ENCODE measurements around the gene DDX60.

DDX60 gene

GRCh38 chr4:168183717-168184571, 134.6 kb downstream of the DDX60 start:
- H3K36me3 ChIP-seq (ENCODE audit: low read depth) = no peaks in the 10 kb centered on the region
- H3K4me1 ChIP-seq (ENCODE audit: insufficient read depth, poor library complexity, severe bottlenecking) = no peaks in the 10 kb centered on the region
- H3K27me3 ChIP-seq (ENCODE audit: insufficient read depth, poor library complexity, severe bottlenecking) = no peaks in the 10 kb centered on the region
- no peaks in the 10 kb centered on the region for H3K9me3 ChIP-seq (ENCODE audit: severe bottlenecking)
- no peak overlapping the region for H3K27ac ChIP-seq (ENCODE audit: poor library complexity, severe bottlenecking)
- DNase-seq (ENCODE audit: low spot score) (no peak), ATAC-seq (ENCODE audit: low read depth) (no peak)
- TF ChIP-seq CTCF (IDR thresholded peaks at IDR 0.05; ENCODE audit: poor library complexity, severe bottlenecking) = peak; percentile 90
- no peak overlapping the region for H3K4me3 ChIP-seq (ENCODE audit: severe bottlenecking)

GRCh38 chr4:168177546-168178149, 140.9 kb downstream of the DDX60 start:
- Histone ChIP-seq H3K4me3 (ENCODE audit: severe bottlenecking) (no peak overlapping the region), H3K4me1 (ENCODE audit: insufficient read depth, poor library complexity, severe bottlenecking) (no peaks in the 10 kb centered on the region), H3K9me3 (ENCODE audit: severe bottlenecking) (no peaks in the 10 kb centered on the region), H3K27me3 (ENCODE audit: insufficient read depth, poor library complexity, severe bottlenecking) (no peaks in the 10 kb centered on the region), H3K36me3 (ENCODE audit: low read depth) (no peaks in the 10 kb centered on the region), H3K27ac (ENCODE audit: poor library complexity, severe bottlenecking) (no peak overlapping the region)
- no peak for ATAC-seq (ENCODE audit: low read depth)
- no peak for TF ChIP-seq CTCF (IDR thresholded peaks at IDR 0.05; ENCODE audit: poor library complexity, severe bottlenecking)
- DNase-seq (ENCODE audit: low spot score) = no peak

- ATAC-seq (ENCODE audit: low read depth) (no peak), DNase-seq (ENCODE audit: low spot score) (no peak)
- H3K4me1 ChIP-seq (ENCODE audit: insufficient read depth, poor library complexity, severe bottlenecking) = no peaks in the 10 kb centered on the region
- no peaks in the 10 kb centered on the region for H3K36me3 ChIP-seq (ENCODE audit: low read depth)
- H3K27me3 ChIP-seq (ENCODE audit: insufficient read depth, poor library complexity, severe bottlenecking) = no peaks in the 10 kb centered on the region
- H3K4me3 ChIP-seq (ENCODE audit: severe bottlenecking) = no peak overlapping the region
- no peak overlapping the region for H3K27ac ChIP-seq (ENCODE audit: poor library complexity, severe bottlenecking)
- no peaks in the 10 kb centered on the region for H3K9me3 ChIP-seq (ENCODE audit: severe bottlenecking)
- TF ChIP-seq CTCF (IDR thresholded peaks at IDR 0.05; ENCODE audit: poor library complexity, severe bottlenecking) = no peak
Observed at GRCh38 chr4:168174308-168174707, 144.2 kb downstream of the DDX60 start.

- DNase-seq (ENCODE audit: low spot score) = no peak
- no peak overlapping the region for H3K27ac ChIP-seq (ENCODE audit: poor library complexity, severe bottlenecking)
- TF ChIP-seq CTCF (IDR thresholded peaks at IDR 0.05; ENCODE audit: poor library complexity, severe bottlenecking) = no peak
- ATAC-seq (ENCODE audit: low read depth) = no peak
- no peaks in the 10 kb centered on the region for H3K27me3 ChIP-seq (ENCODE audit: insufficient read depth, poor library complexity, severe bottlenecking)
- H3K9me3 ChIP-seq (ENCODE audit: severe bottlenecking) = no peaks in the 10 kb centered on the region
- H3K4me1 ChIP-seq (ENCODE audit: insufficient read depth, poor library complexity, severe bottlenecking) = no peaks in the 10 kb centered on the region
- H3K36me3 ChIP-seq (ENCODE audit: low read depth) = no peaks in the 10 kb centered on the region
- no peak overlapping the region for H3K4me3 ChIP-seq (ENCODE audit: severe bottlenecking)
Observed at GRCh38 chr4:168167714-168168284, 150.8 kb downstream of the DDX60 start.

Measured in RWPE2 (cell line).